ENCODE results near the gene DYNLT5.
"Not testable (repeated sequence)": the region's sequence is repeated elsewhere in the genome, so short reads cannot be mapped to it uniquely, and the experiment has no call there.

Gene DYNLT5

DNA sequence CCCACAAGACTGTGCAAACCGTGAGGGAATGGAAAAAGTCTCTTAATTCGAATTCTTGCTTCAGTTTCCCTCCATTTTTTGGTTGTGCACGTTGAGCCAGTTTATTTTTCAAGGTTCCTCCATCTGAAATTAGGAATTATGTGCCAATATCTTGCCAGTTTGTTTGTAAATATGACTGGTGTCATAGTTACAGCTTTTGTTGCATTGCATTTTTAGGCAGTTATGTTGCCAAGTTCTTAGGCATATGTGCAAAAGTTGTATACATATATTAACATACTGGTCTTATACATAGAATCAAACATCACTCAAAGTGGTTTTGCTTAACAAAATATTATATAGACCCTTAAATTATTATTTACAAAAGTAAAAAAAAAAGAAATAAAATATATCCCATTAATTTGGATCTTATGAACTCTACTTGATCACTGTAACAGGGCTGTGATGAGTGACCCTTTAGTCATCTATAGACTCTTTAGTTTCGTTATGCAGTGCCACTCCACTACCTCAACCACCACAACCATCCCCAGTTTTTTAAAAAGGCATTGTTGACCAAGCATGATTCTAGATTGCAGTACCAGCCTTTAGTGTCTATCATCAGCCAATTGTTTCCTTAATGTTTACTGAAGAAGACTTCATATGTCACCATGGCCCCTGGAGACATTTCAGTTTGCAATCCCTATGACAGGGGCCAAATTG is 20.9 kb upstream of the DYNLT5 start:
- Histone ChIP-seq H3K4me1 (ENCODE audit: control insufficient read depth, insufficient read depth, low read length) (no peaks in the 10 kb centered on the region), H3K36me3 (ENCODE audit: control insufficient read depth, insufficient read depth, low read length) (no peaks in the 10 kb centered on the region), H3K9ac (ENCODE audit: low read length) (no peak overlapping the region), H3K4me3 (ENCODE audit: low read length) (no peak overlapping the region), H3K27me3 (ENCODE audit: control insufficient read depth, insufficient read depth, low read length) (no peaks in the 10 kb centered on the region), H3K27ac (ENCODE audit: low read depth, low read length) (no peak overlapping the region)

DNA sequence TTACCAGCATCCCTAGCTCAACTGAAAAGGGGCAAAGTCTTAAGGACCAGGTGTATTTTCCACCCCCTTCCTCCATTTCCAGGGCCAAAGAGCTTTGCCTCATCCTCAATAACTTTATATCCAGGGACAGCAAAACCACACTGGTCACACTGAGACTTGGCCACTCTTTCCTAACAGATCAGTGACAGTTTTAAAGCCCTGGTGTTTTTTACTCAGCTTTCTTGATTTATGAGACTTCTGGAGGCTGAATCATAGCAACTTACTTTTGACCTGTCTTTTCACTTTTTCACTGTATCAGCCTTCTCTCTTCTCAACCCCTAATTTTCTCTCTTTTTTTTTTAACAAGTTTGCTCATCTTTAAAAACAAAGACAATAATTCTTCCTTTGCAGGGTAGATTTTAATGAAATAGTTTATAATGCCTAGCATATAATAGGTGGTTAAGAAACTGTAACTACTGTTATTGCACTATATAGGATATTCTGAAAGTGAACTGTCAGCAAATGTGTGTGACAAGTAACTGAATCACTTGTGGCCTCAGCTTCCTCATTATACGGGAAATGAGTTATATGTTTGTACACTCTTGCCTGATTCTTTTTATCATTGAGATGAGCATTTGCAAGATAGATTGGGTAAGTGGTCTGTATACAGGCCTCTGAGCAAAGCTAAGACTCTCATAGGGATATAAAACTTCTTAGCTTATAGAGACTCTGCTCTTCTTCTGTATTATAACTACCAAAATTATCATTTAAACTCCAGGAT is 19.7 kb upstream of the DYNLT5 start:
- no peaks in the 10 kb centered on the region for H3K36me3 ChIP-seq (ENCODE audit: control insufficient read depth, insufficient read depth, low read length)
- no peaks in the 10 kb centered on the region for H3K27me3 ChIP-seq (ENCODE audit: control insufficient read depth, insufficient read depth, low read length)
- no peak overlapping the region for H3K4me3 ChIP-seq (ENCODE audit: low read length)
- H3K27ac ChIP-seq (ENCODE audit: low read depth, low read length) = no peak overlapping the region
- H3K4me1 ChIP-seq (ENCODE audit: control insufficient read depth, insufficient read depth, low read length) = no peaks in the 10 kb centered on the region
- H3K9ac ChIP-seq (ENCODE audit: low read length) = no peak overlapping the region

DNA sequence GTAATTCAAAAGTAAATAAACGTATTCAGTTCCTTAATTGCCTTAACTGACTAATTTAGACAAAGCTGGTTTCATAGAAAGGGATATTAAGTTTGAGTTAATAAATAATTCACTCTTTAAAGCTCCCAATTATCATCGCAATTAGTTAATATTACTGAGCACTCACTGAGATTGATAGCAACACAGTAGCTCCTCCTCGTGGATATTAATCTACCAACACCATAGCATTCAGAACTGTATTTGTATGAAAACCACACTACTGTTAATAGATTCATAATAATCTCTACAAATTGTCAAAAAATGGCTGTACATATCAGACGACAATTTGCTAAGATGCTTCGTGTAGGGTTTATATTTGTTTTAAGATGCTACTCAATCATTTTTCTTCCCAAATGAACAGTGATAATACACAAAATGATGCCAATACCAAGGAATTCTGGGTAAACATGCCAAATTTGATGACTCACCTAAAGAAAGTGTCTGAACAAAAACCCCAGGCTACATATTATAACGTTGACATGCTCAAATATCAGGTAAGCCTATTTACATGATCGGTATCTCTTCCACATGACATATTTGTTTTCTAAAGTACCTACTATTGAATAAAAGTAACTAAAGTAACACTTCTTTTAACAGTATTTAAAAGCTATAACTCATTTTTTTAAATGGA is 18.8 kb upstream of the DYNLT5 start:
- Histone ChIP-seq H3K4me3 (ENCODE audit: low read length) (no peak overlapping the region), H3K27ac (ENCODE audit: low read depth, low read length) (no peak overlapping the region), H3K9ac (ENCODE audit: low read length) (no peak overlapping the region), H3K36me3 (ENCODE audit: control insufficient read depth, insufficient read depth, low read length) (no peaks in the 10 kb centered on the region), H3K4me1 (ENCODE audit: control insufficient read depth, insufficient read depth, low read length) (no peaks in the 10 kb centered on the region), H3K27me3 (ENCODE audit: control insufficient read depth, insufficient read depth, low read length) (no peaks in the 10 kb centered on the region)

DNA sequence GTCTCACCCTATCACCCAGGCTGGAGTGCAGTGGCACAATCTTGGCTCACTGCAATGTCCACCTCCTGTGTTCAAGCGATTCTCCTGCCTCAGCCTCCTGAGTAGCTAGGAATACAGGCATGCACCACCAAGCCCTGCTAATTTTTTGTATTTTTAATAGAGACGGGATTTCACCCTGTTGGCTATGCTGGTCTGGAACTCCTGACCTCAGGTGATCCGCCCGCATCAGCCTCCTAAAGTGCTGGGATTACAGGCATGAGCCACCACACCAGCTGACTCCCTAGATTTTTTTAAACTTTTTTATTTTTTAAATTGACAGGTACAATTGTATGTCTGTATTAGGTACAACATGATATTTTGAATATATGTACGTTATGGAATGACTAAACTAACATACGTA is 17.7 kb upstream of the DYNLT5 start:
- not testable (repeated sequence) for H3K27ac ChIP-seq (ENCODE audit: low read depth, low read length); H3K27me3 ChIP-seq (ENCODE audit: control insufficient read depth, insufficient read depth, low read length); H3K36me3 ChIP-seq (ENCODE audit: control insufficient read depth, insufficient read depth, low read length); H3K4me3 ChIP-seq (ENCODE audit: low read length); H3K4me1 ChIP-seq (ENCODE audit: control insufficient read depth, insufficient read depth, low read length); H3K9ac ChIP-seq (ENCODE audit: low read length)

DNA sequence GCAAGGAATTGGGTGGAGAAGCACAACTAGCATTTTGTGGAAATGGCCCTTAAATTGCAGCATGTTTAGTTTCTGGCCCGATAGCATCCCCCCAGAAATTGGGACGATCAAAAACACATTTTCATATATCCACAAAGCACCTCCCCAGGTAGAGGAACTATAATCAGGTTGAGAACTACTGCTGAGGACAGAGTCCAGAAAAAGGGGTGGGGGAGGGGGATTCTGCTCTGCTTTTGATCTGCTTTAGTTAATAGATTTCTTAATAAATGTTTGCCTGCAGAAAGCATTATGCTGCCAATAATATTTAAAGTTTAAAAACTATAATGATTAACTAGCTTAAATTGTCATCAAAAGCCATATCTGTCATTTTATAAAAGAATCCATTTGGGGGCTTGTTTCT is 14.4 kb upstream of the DYNLT5 start:
- H3K27me3 ChIP-seq (ENCODE audit: control insufficient read depth, insufficient read depth, low read length) = no peaks in the 10 kb centered on the region
- no peaks in the 10 kb centered on the region for H3K36me3 ChIP-seq (ENCODE audit: control insufficient read depth, insufficient read depth, low read length)
- H3K9ac ChIP-seq (ENCODE audit: low read length) = no peak overlapping the region
- no peaks in the 10 kb centered on the region for H3K4me1 ChIP-seq (ENCODE audit: control insufficient read depth, insufficient read depth, low read length)
- no peak overlapping the region for H3K27ac ChIP-seq (ENCODE audit: low read depth, low read length)
- no peak overlapping the region for H3K4me3 ChIP-seq (ENCODE audit: low read length)

GRCh38 chr1:66739401-66740157 is 12.7 kb upstream of the DYNLT5 start:
- H3K9ac ChIP-seq (ENCODE audit: low read length) = no peak overlapping the region
- no peaks in the 10 kb centered on the region for H3K27me3 ChIP-seq (ENCODE audit: control insufficient read depth, insufficient read depth, low read length)
- no peak overlapping the region for H3K27ac ChIP-seq (ENCODE audit: low read depth, low read length)
- H3K4me3 ChIP-seq (ENCODE audit: low read length) = no peak overlapping the region
- H3K4me1 ChIP-seq (ENCODE audit: control insufficient read depth, insufficient read depth, low read length) = no peaks in the 10 kb centered on the region
- no peaks in the 10 kb centered on the region for H3K36me3 ChIP-seq (ENCODE audit: control insufficient read depth, insufficient read depth, low read length)

DNA sequence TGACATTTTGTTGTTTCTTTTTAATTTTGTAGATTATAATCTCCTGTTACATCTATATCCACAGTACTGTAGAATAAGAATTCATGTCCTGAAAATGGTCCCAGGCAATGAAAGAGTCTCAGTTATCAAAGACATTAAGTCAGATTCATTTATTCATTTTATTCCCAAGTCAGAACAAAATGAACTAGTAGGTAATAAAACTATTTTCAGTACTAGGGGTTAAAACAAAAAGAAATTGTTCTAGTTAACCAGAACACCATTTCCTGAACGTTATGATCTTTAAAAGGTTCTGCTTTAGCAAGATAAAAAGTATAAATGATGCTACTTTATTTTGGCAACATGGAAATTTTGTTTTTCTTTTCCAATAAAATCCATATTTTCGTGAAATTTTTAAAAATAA is 6.8 kb upstream of the DYNLT5 start:
- H3K9ac ChIP-seq (ENCODE audit: low read length) = no peak overlapping the region
- H3K27ac ChIP-seq (ENCODE audit: low read depth, low read length) = no peak overlapping the region
- no peaks in the 10 kb centered on the region for H3K27me3 ChIP-seq (ENCODE audit: control insufficient read depth, insufficient read depth, low read length)
- H3K36me3 ChIP-seq (ENCODE audit: control insufficient read depth, insufficient read depth, low read length) = no peaks in the 10 kb centered on the region
- no peaks in the 10 kb centered on the region for H3K4me1 ChIP-seq (ENCODE audit: control insufficient read depth, insufficient read depth, low read length)
- no peak overlapping the region for H3K4me3 ChIP-seq (ENCODE audit: low read length)

DNA sequence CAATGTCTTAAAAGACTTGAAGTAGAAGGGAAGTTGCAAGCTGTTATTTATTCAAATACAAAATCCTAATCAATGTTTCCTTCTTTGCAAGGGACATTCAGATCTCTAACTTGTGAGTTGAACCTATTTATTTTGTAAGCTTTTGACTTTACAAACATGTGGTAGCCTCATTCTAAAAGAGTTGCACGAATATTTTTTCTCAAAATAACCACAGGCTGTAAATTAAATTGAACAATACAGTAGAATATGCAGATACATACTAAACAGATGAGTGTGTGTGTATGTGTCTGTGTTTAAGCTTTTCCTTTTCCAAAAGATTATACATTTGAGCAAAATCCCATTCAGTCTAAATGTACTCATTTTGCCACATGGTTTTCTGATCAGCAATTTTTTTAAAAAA is 4.8 kb upstream of the DYNLT5 start:
- Histone ChIP-seq H3K4me3 (ENCODE audit: low read length) (no peak overlapping the region), H3K27ac (ENCODE audit: low read depth, low read length) (no peak overlapping the region), H3K36me3 (ENCODE audit: control insufficient read depth, insufficient read depth, low read length) (no peaks in the 10 kb centered on the region), H3K27me3 (ENCODE audit: control insufficient read depth, insufficient read depth, low read length) (no peaks in the 10 kb centered on the region), H3K4me1 (ENCODE audit: control insufficient read depth, insufficient read depth, low read length) (no peaks in the 10 kb centered on the region), H3K9ac (ENCODE audit: low read length) (no peak overlapping the region)

DNA sequence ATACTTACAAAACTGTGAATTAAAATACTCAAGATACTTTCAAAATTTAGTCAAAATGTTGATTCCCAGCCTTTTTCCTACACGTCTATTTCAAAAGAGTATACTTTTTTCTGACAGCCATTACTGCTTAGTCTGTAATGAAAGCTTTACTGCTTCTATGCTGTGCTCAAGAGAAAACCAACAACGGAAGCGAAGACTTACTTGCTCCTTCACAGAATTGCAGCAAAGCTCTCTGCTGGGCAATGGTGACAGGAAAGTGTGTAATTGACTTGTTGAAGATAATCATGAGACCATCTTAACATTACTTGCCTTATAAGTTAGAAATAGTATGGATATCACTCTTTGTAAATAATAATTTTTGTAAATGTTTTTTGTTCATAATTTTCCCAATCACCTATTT is 1.7 kb upstream of the DYNLT5 start:
- no peaks in the 10 kb centered on the region for H3K4me1 ChIP-seq (ENCODE audit: control insufficient read depth, insufficient read depth, low read length)
- H3K36me3 ChIP-seq (ENCODE audit: control insufficient read depth, insufficient read depth, low read length) = no peaks in the 10 kb centered on the region
- H3K27ac ChIP-seq (ENCODE audit: low read depth, low read length) = no peak overlapping the region
- H3K27me3 ChIP-seq (ENCODE audit: control insufficient read depth, insufficient read depth, low read length) = no peaks in the 10 kb centered on the region
- no peak overlapping the region for H3K4me3 ChIP-seq (ENCODE audit: low read length)
- no peak overlapping the region for H3K9ac ChIP-seq (ENCODE audit: low read length)

DNA sequence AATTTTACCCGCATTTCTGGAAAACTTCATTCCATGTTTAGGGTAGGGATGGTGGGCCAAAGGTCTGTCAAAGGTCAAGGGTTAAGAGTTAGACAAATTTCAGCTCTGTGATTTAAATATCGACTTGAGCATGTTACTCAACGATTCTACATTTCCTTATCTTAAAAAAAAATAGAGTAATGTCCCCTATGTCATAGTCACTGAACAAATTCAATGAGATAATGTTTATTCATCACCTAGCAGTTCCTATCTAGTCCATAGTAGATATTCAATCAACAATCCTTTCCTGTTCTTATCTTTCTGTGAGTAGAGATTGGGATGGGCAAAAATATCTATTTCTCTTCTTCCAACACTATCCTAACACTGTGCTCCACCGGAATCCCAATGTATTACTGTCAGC is 1.1 kb upstream of the DYNLT5 start:
- Histone ChIP-seq H3K9ac (ENCODE audit: low read length) (no peak overlapping the region), H3K27ac (ENCODE audit: low read depth, low read length) (no peak overlapping the region), H3K4me3 (ENCODE audit: low read length) (no peak overlapping the region), H3K27me3 (ENCODE audit: control insufficient read depth, insufficient read depth, low read length) (no peaks in the 10 kb centered on the region), H3K36me3 (ENCODE audit: control insufficient read depth, insufficient read depth, low read length) (no peaks in the 10 kb centered on the region), H3K4me1 (ENCODE audit: control insufficient read depth, insufficient read depth, low read length) (no peaks in the 10 kb centered on the region)

- Histone ChIP-seq H3K9ac (ENCODE audit: low read length) (no peak overlapping the region), H3K27ac (ENCODE audit: low read depth, low read length) (no peak overlapping the region), H3K27me3 (ENCODE audit: control insufficient read depth, insufficient read depth, low read length) (no peaks in the 10 kb centered on the region), H3K4me1 (ENCODE audit: control insufficient read depth, insufficient read depth, low read length) (no peaks in the 10 kb centered on the region), H3K36me3 (ENCODE audit: control insufficient read depth, insufficient read depth, low read length) (no peaks in the 10 kb centered on the region), H3K4me3 (ENCODE audit: low read length) (peak overlapping the region; percentile 47)
These were observed 562 bp downstream of the DYNLT5 start for GRCh38 chr1:66752671-66753371.

GRCh38 chr1:66757722-66758240 is 5.5 kb downstream of the DYNLT5 start:
- Histone ChIP-seq H3K27ac (ENCODE audit: low read depth, low read length) (no peak overlapping the region), H3K9ac (ENCODE audit: low read length) (no peak overlapping the region), H3K36me3 (ENCODE audit: control insufficient read depth, insufficient read depth, low read length) (no peaks in the 10 kb centered on the region), H3K4me3 (ENCODE audit: low read length) (no peak overlapping the region), H3K27me3 (ENCODE audit: control insufficient read depth, insufficient read depth, low read length) (no peaks in the 10 kb centered on the region), H3K4me1 (ENCODE audit: control insufficient read depth, insufficient read depth, low read length) (no peaks in the 10 kb centered on the region)

All from rectal smooth muscle tissue (tissue), 1 donor.